GM21723 (cell line): ENCODE data around the gene ITPR2.
A peak's percentile ranks its signal among the peaks of the same experiment; 100 is the strongest.

Experiments used
- ATAC-seq: cut with Tn5 transposase; IDR thresholded peaks from one replicate; pipeline ENCODE4 v1.9.1; 2021; ENCODE audit warnings: mild to moderate bottlenecking, moderate library complexity; ENCODE audit not compliant: unreplicated experiment

Gene ITPR2

GRCh38 chr12:26535826-26536225 is 297.2 kb downstream of the ITPR2 start:
- ATAC-seq, result no peak

GRCh38 chr12:26534071-26534470 is 298.9 kb downstream of the ITPR2 start:
- ATAC-seq, result no peak

GRCh38 chr12:26533211-26533610 is 299.8 kb downstream of the ITPR2 start:
- no peak for ATAC-seq

GRCh38 chr12:26530461-26530860 is 302.5 kb downstream of the ITPR2 start:
- ATAC-seq, result no peak

- ATAC-seq, result no peak
Measured at GRCh38 chr12:26528943-26529342, 304.1 kb downstream of the ITPR2 start.

- ATAC-seq, result no peak
Measured at GRCh38 chr12:26527682-26528081, 305.3 kb downstream of the ITPR2 start.

- ATAC-seq, result no peak
Measured at GRCh38 chr12:26524862-26525465, 308.0 kb downstream of the ITPR2 start.

- ATAC-seq, result no peak
Measured at GRCh38 chr12:26523708-26524150, 309.3 kb downstream of the ITPR2 start.

- no peak for ATAC-seq
Measured at GRCh38 chr12:26520869-26521268, 312.1 kb downstream of the ITPR2 start.

- no peak for ATAC-seq
Measured at GRCh38 chr12:26520109-26520508, 312.9 kb downstream of the ITPR2 start.

- ATAC-seq, result no peak
Measured at GRCh38 chr12:26519462-26519861, 313.5 kb downstream of the ITPR2 start.

- peak; percentile 76 for ATAC-seq
Measured at GRCh38 chr12:26517320-26517719, 315.7 kb downstream of the ITPR2 start.

GRCh38 chr12:26514364-26514763 is 318.6 kb downstream of the ITPR2 start:
- no peak for ATAC-seq

GRCh38 chr12:26513363-26514043 is 319.5 kb downstream of the ITPR2 start:
- ATAC-seq, result no peak

- no peak for ATAC-seq
Measured at GRCh38 chr12:26512213-26512612, 320.8 kb downstream of the ITPR2 start.

- no peak for ATAC-seq
Measured at GRCh38 chr12:26510354-26510674, 322.7 kb downstream of the ITPR2 start.

- no peak for ATAC-seq
Measured at GRCh38 chr12:26507613-26508012, 325.4 kb downstream of the ITPR2 start.

GRCh38 chr12:26499979-26500640 is 332.9 kb downstream of the ITPR2 start:
- no peak for ATAC-seq

- no peak for ATAC-seq
Measured at GRCh38 chr12:26496170-26496569, 336.8 kb downstream of the ITPR2 start.

- ATAC-seq, result no peak
Measured at GRCh38 chr12:26493656-26494055, 339.3 kb downstream of the ITPR2 start.

GRCh38 chr12:26492406-26492805 is 340.6 kb downstream of the ITPR2 start:
- ATAC-seq, result no peak

GRCh38 chr12:26489908-26490307 is 343.1 kb downstream of the ITPR2 start:
- ATAC-seq, result no peak
